GM23248 (cell line): Measurements from ENCODE around the gene KCTD15. TPM values are rescaled to one million over a fixed set of nuclear protein-coding genes. Genes with fewer than 3 reads are reported as not detected.

Experiments used
- DNase-seq: peaks from one replicate; pipeline ENCODE4 v3.0.0-alpha.2; 2015
- H2AFZ ChIP-seq: fragments of 200-600 bp; sonication (generic); 2 replicates; pipeline ENCODE4 v1.6.1; 2016; ENCODE audit warnings: antibody characterized with exemption
- H3F3A ChIP-seq: fragments of 200-600 bp; sonication (generic); 2 replicates; pipeline ENCODE4 v1.6.1; 2016; ENCODE audit warnings: mild to moderate bottlenecking, antibody characterized with exemption, mixed run types; ENCODE audit not compliant: insufficient read depth
- H3K27ac ChIP-seq: fragments of 200-600 bp; sonication (generic); 2 replicates; pipeline ENCODE4 v1.5.1; 2016; ENCODE audit warnings: mild to moderate bottlenecking
- H3K27me3 ChIP-seq: fragments of 200-600 bp; sonication (generic); replicated peaks from 2 replicates; pipeline ENCODE4 v1.6.1; 2016; ENCODE audit warnings: mild to moderate bottlenecking; ENCODE audit not compliant: insufficient read depth
- H3K36me3 ChIP-seq: fragments of 200-600 bp; sonication (generic); 2 replicates; pipeline ENCODE4 v1.6.1; 2016; ENCODE audit warnings: low read depth, mild to moderate bottlenecking
- H3K4me1 ChIP-seq: fragments of 200-600 bp; sonication (generic); 2 replicates; pipeline ENCODE4 v1.6.1; 2016; ENCODE audit warnings: mild to moderate bottlenecking; ENCODE audit not compliant: insufficient read depth
- H3K4me2 ChIP-seq: fragments of 200-600 bp; sonication (generic); one replicate; pipeline ENCODE4 v1.6.1; 2016; ENCODE audit warnings: mild to moderate bottlenecking; ENCODE audit not compliant: unreplicated experiment
- H3K4me3 ChIP-seq: fragments of 200-600 bp; sonication (generic); 2 replicates; pipeline ENCODE4 v1.5.1; 2016; ENCODE audit warnings: mild to moderate bottlenecking
- H3K79me2 ChIP-seq: fragments of 200-600 bp; sonication (generic); 2 replicates; pipeline ENCODE4 v1.6.1; 2016; ENCODE audit warnings: mild to moderate bottlenecking; ENCODE audit not compliant: insufficient read depth
- H3K9ac ChIP-seq: fragments of 200-600 bp; sonication (generic); 2 replicates; pipeline ENCODE4 v1.6.1; 2016; ENCODE audit warnings: mild to moderate bottlenecking
- H3K9me2 ChIP-seq: fragments of 200-600 bp; sonication (generic); 2 replicates; pipeline ENCODE4 v1.6.1; 2016; ENCODE audit warnings: mixed run types, mild to moderate bottlenecking, moderate library complexity; ENCODE audit not compliant: insufficient read depth
- H3K9me3 ChIP-seq: fragments of 200-600 bp; sonication (generic); one replicate; pipeline ENCODE4 v1.6.1; 2017; ENCODE audit warnings: low read depth
- H4K20me1 ChIP-seq: fragments of 200-600 bp; sonication (generic); 2 replicates; pipeline ENCODE4 v1.6.0; 2016; ENCODE audit not compliant: insufficient read depth
- EZH2 ChIP-seq: fragments of 200-600 bp; sonication (generic); IDR thresholded peaks from 2 replicates; pipeline ENCODE4 v1.6.1; 2018; ENCODE audit warnings: antibody characterized with exemption, mild to moderate bottlenecking; ENCODE audit not compliant: insufficient read depth, poor library complexity, severe bottlenecking
- EZH2phosphoT487 ChIP-seq: fragments of 200-600 bp; sonication (generic); IDR thresholded peaks from 2 replicates; pipeline ENCODE4 v1.6.1; 2018; ENCODE audit warnings: antibody characterized with exemption, moderate library complexity, mild to moderate bottlenecking, low read depth; ENCODE audit not compliant: insufficient read depth
- WGBS, 2 experiments: methylation state at CpG; one replicate each; pipeline ENCODE4 v1.1.6; 2015 to 2017; ENCODE audit warnings: low lambda C conversion rate in 2 of 2, low coverage in 1 of 2; ENCODE audit errors: missing lambda C conversion rate in 2 of 2; 5-methylcytosine and 5-hydroxymethylcytosine counted together
- in situ Hi-C: fragments of 300-500 bp; cut with MboI; formaldehyde crosslinking; loops from 2 replicates; pipeline ENCODE4 v1.15.0; 2020
- polyA plus RNA-seq: library from polyadenylated mRNA; unstranded; fragments of >200 nt; fragmentation: Nextera tagmentation; extraction: Ambion mirVana; gene quantifications from 2 replicates; pipeline ENCODE4 v1.2.1, GENCODE V29; 2016
- total RNA-seq: library from RNA; depleted of rRNA; stranded (reverse); fragments of >200 nt; shearing (Covaris generic); gene quantifications from 2 replicates; pipeline ENCODE4 v1.2.3, GENCODE V29; 2014

The KCTD15 gene
- total and polyA plus RNA-seq, 2 experiments from 2014 or later: 7.5 to 117 TPM

- Histone ChIP-seq H2AFZ (no peak overlapping the region), H4K20me1 (no peaks in the 10 kb centered on the region), H3K79me2 (no peaks in the 10 kb centered on the region), H3K4me1 (peaks cover 27% of the 10 kb centered on the region), H3K9me2 (no peaks in the 10 kb centered on the region), H3K27me3 (peaks cover 14% of the 10 kb centered on the region; the same call in 1 of the 2 replicates), H3K27ac (peak overlapping the region; percentile 30; the same call in 1 of the 2 replicates), H3K4me2 (no peak overlapping the region), H3F3A (0 out of 2 replicates have a peak, but pooled peaks cover 4% of the 10 kb centered on the region), H3K9me3 (no peaks in the 10 kb centered on the region), H3K9ac (no peak overlapping the region), H3K36me3 (no peaks in the 10 kb centered on the region), H3K4me3 (no peak overlapping the region)
- peak; percentile 64 for DNase-seq
- in situ Hi-C loops: loop anchor here (5.0 to 25.0 kb wide), 2 partner anchors 220 to 555 kb away; no protein-coding TSS in a partner anchor
- TF ChIP-seq EZH2phosphoT487: no peak
- TF ChIP-seq EZH2: no peak
- WGBS, 2 experiments: 29 to 32% methylated on average over 5 of the region's 5 CpGs
Measured at GRCh38 chr19:33781996-33782395, 14.7 kb upstream of the KCTD15 start.

GRCh38 chr19:33784432-33784831, 12.2 kb upstream of the KCTD15 start:
- H3K9ac ChIP-seq: no peak overlapping the region
- in situ Hi-C loops: loop anchor here (5.0 to 25.0 kb wide), 2 partner anchors 218 to 553 kb away; no protein-coding TSS in a partner anchor
- H3K27ac ChIP-seq: no peak overlapping the region
- no peak overlapping the region for H3K4me3 ChIP-seq
- H3K4me2 ChIP-seq: no peak overlapping the region
- H3K9me2 ChIP-seq: no peaks in the 10 kb centered on the region
- 0 out of 2 replicates have a peak, but pooled peaks cover 4% of the 10 kb centered on the region for H3F3A ChIP-seq
- peak; percentile 16 for DNase-seq
- H2AFZ ChIP-seq: no peak overlapping the region
- H3K4me1 ChIP-seq: peaks cover 27% of the 10 kb centered on the region
- H3K36me3 ChIP-seq: no peaks in the 10 kb centered on the region
- WGBS, 2 experiments: 60 to 74% methylated on average over 5 of the region's 5 CpGs
- no peaks in the 10 kb centered on the region for H3K9me3 ChIP-seq
- no peaks in the 10 kb centered on the region for H3K79me2 ChIP-seq
- peaks cover 8% of the 10 kb centered on the region for H3K27me3 ChIP-seq
- no peaks in the 10 kb centered on the region for H4K20me1 ChIP-seq
- no peak for TF ChIP-seq EZH2phosphoT487
- TF ChIP-seq EZH2: no peak

- H3K9me3 ChIP-seq: no peaks in the 10 kb centered on the region
- H3K27me3 ChIP-seq: no peaks in the 10 kb centered on the region; the same call in 1 of the 2 replicates
- H4K20me1 ChIP-seq: no peaks in the 10 kb centered on the region
- no peaks in the 10 kb centered on the region for H3K36me3 ChIP-seq
- peaks cover 23% of the 10 kb centered on the region for H3K4me1 ChIP-seq
- H3K9me2 ChIP-seq: no peaks in the 10 kb centered on the region
- H2AFZ ChIP-seq: no peak overlapping the region
- peak overlapping the region; percentile 39 for H3K4me2 ChIP-seq
- WGBS, 2 experiments: 34 to 35% methylated on average over 6 of the region's 6 CpGs
- H3K4me3 ChIP-seq: no peak overlapping the region
- no peaks in the 10 kb centered on the region for H3K79me2 ChIP-seq
- H3K27ac ChIP-seq: no peak overlapping the region
- TF ChIP-seq EZH2phosphoT487 (no peak), EZH2 (no peak)
- H3K9ac ChIP-seq: no peak overlapping the region
- peak; percentile 60 for DNase-seq
- 0 out of 2 replicates have a peak, but pooled peaks cover 4% of the 10 kb centered on the region for H3F3A ChIP-seq
- in situ Hi-C loops: loop anchor here (25.0 kb wide), 1 partner anchor 552 kb away; no protein-coding TSS in a partner anchor
Measured at GRCh38 chr19:33785795-33786194, 10.9 kb upstream of the KCTD15 start.

GRCh38 chr19:33788676-33789075, 8.0 kb upstream of the KCTD15 start:
- Histone ChIP-seq H3K9me3 (no peaks in the 10 kb centered on the region), H3K27ac (no peak overlapping the region), H4K20me1 (no peaks in the 10 kb centered on the region), H3K79me2 (no peaks in the 10 kb centered on the region), H3K4me2 (no peak overlapping the region), H3K4me1 (peaks cover 12% of the 10 kb centered on the region), H3F3A (0 out of 2 replicates have a peak, but pooled peaks cover 4% of the 10 kb centered on the region), H3K9ac (no peak overlapping the region), H2AFZ (no peak overlapping the region), H3K4me3 (no peak overlapping the region), H3K9me2 (no peaks in the 10 kb centered on the region), H3K27me3 (no peaks in the 10 kb centered on the region; the same call in 1 of the 2 replicates), H3K36me3 (no peaks in the 10 kb centered on the region)
- no peak for TF ChIP-seq EZH2
- no peak for TF ChIP-seq EZH2phosphoT487
- in situ Hi-C loops: loop anchor here (25.0 kb wide), 1 partner anchor 549 kb away; no protein-coding TSS in a partner anchor
- DNase-seq: no peak
- 27 to 29% methylated on average over 4 of the region's 4 CpGs for WGBS, 2 experiments
